ENCODE measurements around the gene RBBP6.
A peak's percentile ranks its signal among the peaks of the same experiment; 100 is the strongest.

The RBBP6 gene

DNA sequence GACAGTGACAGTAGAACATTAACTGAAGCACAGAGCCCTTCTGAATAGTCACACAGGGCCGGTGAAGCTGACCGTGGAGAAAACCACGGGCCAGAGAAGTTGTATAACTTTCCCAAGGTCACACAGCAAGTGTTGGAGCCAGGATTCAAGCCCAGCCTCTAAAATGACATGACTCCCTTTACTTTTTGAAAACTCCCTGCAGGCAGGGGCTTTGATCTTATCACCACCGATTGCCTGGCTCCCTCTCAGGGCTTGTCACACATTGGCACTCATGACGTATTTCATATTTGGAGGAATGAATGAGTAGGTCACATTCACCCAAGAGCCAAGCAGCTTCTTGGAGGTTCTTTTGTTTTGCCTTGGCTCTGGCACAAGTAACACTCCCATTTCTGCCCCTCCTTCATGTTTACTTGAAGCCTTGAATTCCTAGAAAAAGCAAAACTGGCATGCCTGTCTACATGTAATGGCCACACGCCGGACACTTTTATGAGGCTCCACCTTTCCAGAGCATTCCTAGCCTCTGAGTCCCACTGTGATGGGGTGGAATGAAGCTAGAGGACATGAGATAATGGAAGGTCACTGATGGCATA is 13.3 kb upstream of the RBBP6 start:
- no peak for DNase-seq

DNA sequence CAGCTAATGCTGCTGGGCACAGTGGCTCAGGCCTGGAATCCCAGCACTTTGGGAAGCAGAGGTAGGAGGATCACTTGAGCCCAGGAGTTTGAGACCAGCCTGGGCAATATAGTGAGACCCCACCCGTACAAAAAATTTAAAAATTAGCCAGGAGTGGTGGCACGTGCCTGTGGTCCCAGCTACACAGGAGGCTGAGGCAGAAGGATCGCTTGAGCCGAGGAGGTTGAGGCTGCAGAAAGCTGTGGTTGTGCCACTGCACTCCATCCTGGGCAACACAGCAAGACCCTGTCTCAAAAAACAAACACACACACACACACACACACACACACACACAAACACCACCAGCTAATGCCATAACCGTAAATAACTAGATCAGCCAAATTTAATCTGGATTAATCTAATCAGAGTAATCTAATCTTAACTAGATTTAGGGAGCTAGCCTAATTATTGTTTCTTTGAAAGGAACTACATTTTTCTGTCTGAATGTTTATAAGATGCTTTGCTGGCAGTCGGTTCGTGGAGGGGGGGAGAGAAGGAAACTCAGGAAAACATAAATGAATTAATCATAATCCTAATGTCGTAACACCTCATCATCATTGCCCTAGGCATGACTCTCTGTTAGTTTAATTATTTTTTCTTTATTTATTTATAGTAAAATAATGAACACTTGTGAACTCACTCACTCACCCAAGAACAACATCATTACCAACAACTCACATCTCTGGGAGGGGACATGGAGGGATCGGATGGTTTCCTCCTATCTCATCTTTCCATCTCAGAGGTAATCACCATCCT is 12.5 kb upstream of the RBBP6 start:
- no peak for DNase-seq

DNA sequence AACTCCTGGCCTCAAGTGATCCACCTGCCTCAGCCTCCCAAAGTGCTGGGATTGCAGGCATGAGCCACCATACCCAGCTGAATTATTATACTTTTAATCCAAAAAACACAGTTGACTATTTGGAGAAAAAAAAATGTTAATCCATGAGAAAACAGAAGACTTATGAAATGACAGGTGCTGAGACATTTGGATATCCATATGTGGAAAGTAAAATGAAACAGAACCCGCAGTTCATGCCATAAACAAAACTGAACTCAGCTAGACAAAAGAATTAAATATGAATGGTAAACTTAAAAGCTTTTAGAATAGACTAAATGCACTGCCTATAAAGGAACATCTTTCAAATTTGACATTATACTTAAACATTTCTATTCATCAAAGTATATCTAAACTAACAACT is 8.2 kb upstream of the RBBP6 start:
- DNase-seq, result no peak

DNA sequence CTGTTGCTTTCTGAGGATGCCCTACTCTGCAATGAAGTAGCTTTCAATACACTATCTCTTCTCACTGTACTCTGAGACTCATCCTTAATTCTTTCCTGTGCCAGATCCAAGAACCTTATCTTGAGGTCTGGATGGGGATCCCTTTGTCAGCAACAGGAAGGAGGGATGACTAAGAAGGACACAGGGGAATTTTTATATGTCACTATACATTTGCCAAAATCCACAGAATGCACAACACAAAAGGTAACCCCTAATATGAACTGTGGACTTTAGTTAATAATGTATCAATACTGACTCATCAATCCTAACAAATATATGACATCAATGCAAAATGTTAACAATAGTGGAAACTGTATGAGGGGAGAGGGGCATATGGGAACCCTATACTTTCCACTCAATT is 4.7 kb upstream of the RBBP6 start:
- no peak for DNase-seq

DNA sequence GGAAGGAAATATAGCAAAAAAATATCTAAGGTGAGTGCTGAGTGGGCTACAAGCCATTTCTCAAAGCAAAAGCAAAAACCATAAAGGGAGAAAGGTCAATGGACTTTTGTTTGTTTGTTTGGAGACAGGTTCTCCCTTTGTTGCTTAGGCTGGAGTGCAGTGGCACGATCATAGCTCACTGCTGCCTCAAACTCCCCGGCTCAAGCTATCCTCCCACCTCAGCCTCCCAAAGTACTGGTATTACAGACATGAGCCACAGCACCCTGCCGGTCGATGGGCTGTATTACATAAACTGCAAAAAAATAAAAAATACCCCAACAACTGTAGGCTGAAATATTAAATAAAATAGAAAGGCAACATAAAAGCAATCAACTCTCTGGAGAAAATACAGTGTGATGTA is 3.5 kb upstream of the RBBP6 start:
- DNase-seq, result no peak

DNA sequence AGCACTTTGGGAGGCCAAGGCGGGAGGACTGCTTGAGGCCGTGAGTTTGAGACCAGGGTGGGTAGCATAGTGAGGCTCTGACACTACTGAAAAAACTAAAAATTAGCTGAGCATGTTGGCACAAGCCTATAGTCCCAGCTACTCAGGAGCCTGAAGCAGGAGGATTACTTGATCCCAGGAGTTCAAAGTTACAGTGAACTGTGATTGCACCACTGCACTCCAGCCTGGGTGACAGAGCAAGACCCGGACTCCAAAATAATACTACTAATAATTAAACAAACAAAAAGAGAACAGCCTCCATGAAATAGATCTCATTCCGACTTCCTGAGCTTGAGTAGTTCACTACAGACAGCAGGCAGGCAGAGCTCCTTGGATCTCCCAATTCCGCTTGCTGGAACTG is 2.7 kb upstream of the RBBP6 start:
- DNase-seq, result no peak

DNA sequence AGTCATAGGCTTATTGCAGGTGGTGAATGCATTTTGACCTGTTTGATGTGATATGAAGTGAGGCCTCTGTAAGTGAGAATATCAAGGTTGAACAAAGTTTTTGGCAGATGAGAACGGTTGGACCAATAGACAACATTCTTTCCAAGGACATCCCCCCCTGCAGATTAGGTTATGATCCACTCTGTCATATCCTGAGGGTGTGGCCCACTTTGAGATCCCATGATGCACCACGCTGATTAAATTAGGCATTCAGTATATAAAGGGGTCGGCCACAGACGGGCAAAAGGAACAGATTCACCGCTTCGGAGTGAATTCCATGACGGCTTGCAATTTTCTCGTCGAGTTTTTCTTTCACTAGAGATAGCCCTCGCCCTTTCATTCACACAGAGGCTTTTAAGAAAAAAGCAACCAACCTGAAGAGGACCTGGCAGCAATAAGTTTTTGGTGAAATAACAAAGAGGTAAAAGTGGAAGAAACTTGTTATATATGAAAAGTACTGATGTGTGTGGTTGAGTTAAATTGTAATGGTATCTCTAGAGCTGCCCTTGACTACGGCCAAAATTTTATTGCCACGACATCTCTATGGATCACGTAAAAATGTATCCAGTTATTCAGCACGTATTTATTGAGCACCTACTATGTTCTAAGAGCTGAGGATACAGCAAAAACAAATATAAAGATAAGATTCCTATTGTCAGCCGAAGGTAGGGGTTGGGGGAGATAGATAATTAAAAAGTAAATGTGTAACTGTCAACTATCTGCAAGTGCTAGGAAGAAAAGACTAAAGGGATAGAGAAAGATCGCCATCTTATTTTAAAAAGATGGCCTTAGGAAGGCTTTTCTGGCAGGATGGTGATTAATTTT is 1.7 kb upstream of the RBBP6 start:
- no peak for DNase-seq

DNA sequence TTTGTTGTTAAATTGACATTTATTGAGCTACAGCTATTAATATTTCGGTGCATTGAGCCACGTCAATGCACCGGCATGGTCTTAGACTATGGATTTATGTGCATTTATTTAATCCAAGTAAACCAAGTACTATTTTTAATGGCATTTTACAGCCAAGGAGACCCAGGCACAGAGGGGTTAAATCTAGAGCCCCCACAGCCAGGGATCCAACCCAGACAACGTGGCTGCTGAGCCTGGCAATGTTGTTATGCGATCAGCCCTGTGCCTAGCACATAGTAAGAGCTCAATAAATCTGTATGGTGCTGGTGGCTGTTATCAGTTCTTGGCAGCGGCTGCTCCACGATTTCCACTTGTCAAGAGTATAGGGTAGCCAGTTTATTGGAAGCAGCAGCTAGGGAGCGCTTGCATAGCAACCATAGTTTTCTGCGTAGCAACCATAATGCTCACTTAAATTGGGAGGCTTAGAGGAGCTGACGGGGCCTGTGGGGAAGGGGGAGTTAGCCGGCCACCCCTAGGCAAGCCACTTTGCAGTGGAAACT is 541 bp upstream of the RBBP6 start:
- no peak for DNase-seq

DNA sequence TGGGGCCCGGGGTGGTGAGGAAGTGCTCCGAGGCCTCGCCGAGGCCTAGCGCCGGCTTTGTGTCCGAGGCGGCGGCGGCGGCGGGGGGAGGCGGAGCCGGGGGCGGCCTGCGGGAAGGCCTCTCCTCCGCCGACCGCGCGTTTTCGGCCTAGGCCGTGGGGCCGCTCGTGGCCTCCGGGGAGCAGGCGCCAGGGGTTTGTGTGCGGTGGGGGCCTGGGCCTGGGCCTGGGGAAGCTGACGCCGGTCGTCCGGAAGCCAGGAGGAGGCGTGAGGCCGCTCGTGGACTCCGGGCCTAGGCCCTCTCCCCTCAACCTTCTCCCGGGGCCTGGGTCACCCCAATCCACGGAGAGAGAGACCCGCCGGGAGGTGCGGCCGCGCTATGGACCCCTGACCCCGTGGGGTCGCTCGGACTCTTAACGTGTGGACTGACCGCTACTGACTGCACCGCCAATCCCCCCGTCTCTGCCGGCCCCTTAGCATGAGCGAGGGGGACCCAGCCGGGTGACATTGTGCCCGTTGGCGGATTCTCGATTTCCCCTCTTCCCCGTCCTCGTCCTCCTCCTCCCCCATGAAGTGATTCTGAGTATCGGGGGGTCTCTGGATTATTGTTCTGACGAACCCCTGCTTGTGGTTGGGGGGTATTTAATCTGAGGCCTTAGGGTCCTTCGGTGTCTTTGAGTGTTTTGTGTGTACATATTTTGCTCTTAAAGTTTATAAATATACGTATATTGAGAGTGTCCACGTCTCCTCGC is 660 bp downstream of the RBBP6 start:
- peak; percentile 60 for DNase-seq

DNA sequence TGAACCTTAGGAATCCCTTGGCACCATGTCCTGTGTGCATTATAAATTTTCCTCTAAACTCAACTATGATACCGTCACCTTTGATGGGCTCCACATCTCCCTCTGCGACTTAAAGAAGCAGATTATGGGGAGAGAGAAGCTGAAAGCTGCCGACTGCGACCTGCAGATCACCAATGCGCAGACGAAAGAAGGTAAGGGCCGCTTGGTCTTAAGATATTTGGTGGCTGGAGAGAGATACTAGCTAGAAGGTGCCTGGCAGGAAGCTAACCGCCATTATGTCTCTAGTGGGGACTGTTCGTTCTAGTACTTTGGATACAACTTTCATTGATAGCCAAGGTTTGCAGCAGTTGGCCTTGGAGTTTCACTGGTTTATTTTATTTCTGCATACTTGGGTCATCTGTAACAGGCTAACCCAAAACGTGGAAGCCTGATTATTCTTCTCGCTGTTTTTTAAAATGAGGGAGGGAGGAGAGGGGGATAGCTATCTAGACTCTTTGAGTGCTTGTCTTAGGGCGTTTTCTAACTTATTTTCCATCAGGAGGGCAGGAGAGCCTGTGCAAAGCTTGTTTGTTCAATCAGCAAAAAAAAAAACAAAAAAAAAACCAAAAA is 1.3 kb downstream of the RBBP6 start:
- peak; percentile 15 for DNase-seq

DNA sequence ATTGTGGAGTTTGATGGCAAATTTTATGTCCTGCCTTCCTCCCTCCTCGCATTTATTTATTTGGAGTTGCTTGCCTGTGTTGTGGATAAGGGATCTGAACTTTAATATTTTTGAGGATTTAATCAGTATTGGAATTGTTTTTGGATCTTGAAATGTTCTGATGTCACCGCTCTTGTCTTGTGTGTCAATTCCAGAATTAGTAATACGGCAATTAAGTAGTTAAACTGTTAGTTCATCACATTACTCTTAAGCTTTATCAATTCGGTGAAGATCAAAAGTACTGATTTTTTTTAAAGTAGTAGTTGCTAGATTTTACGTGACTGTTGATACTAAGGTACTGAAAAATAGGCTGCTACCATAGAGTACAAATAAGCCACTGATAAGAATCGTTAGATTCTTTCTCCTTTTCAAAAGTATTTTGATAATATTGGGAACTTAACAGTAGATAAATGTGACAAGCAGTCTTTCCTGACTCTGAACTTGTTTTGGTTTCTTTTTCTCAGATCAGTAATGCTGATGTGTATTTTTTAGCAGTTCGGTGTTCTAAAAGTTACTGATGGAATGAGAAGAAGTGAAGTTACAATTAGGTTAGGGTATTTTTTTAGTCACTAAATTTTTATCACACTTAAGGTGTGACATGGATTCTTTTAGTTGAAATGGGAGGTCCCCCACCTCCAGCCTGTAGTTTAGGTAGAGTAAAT is 2.0 kb downstream of the RBBP6 start:
- no peak for DNase-seq

DNA sequence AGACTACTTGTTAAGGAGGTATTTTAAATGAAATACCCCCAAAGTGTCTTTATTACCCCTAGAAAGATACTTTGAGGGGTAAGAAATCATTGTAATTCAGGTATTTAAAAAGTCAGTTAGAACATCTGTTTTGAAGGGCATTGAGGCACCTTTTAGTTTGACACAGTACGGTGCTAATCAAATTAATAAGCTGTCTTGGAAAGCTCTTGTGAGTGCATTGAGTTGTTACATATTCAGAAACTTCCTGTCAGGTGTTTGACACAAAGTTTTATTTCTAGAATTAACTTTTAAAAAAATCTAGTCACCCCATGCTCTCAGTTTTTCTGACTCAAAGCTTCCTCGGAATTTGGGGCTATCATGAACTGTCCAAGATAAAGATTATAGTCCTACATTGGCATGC is 4.6 kb downstream of the RBBP6 start:
- DNase-seq, result no peak

DNA sequence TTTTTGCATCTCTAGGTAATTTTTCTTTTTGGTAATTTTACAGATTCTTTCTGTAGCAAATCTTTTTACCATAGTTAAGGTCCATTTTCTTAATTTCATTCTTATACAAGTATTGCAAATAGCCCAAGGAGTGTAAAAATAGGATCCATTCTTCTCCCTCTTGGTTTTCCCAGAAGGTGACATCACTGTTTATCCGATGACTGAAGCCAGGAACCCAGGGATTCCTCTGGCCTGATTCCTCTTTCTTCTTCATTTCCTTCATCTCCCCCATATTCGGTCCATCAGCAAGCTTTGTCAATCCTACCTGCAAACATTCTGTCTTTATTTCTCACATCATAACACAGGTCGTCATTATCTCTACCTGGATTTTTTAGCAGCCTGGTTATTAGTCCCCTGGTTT is 5.3 kb downstream of the RBBP6 start:
- DNase-seq, result no peak

DNA sequence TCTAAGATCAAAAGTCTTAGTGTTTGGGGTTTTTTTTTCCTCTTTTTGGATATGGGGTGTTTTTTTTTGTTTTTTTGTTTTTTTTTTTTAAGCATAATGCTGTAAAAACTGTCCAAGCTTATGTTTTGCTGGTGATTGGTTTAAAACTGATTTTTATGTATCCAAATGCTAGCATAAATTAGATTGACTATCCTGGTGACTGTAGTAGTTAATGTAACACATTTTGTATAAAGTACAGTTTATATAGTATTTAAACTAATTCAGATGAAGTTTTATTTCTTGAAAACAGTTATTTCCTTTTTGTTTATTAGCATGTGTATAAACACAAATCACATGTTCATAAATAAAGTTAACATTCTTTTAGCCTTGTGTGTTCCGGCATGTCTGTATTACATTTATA is 10.9 kb downstream of the RBBP6 start:
- no peak for DNase-seq

DNA sequence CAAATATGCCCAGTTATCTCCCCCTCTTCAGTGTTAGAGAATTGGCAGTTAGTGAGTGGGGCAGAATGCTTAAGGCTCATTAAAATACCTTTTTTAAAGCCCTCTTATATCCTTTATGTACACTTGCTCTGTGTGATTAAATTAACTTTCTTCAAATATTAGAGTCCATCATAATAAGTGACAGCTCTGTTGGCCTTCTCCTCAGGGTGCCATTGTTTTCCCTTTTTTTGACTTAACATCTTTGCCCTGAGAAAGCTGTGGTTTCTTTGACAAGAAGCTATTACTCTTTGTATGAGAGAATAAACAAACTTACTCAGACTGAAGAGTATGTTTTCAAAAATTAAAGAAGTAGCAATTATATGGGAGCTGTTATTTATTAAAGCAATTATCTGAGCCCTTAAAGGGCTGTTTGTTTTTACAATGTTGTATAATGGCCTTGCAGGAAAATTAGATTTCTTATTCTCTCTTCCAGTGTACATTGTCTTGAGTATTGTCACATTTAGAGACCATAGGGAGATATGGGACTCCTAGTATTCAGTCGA is 13.4 kb downstream of the RBBP6 start:
- no peak for DNase-seq

DNA sequence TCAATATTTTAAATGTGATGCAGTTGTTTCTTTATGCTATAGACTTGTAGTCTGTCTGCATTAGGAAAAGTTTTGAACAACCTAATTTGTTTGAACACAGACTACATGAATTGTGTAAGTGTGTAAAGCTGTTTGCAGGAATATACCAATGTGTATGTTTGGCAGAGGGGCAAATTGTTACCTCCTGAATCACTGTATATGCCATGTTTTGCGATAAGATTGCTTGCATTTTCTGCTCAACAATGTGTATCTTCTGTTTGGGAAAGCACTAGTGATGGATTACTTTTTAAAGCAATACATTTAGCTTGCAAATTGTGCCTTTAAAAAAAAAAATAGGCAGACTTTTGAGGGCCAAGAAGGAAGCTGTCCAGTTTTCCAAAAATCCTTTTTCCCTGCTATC is 14.6 kb downstream of the RBBP6 start:
- DNase-seq, result no peak

DNA sequence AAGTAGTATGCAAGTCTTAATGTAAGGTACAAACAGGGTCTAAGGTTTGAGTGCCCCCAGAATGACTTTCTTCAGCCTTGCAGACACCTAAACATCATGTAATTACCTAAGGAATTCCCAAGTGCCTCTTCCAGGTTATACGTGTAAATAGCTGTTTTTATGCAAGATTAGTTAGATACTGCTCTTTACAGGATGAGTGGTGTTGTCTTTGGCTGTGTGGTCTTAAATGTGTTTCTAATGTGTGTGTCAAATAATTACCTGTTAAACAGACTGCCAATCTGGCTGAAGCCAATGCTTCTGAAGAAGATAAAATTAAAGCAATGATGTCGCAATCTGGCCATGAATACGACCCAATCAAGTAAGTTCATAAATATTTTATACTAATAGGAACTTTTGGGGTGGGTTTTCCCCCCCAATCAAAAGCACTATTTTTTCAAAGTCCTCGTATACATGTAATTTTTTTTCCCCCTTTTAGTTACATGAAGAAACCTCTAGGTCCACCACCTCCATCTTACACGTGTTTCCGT is 16.0 kb downstream of the RBBP6 start:
- no peak for DNase-seq

DNA sequence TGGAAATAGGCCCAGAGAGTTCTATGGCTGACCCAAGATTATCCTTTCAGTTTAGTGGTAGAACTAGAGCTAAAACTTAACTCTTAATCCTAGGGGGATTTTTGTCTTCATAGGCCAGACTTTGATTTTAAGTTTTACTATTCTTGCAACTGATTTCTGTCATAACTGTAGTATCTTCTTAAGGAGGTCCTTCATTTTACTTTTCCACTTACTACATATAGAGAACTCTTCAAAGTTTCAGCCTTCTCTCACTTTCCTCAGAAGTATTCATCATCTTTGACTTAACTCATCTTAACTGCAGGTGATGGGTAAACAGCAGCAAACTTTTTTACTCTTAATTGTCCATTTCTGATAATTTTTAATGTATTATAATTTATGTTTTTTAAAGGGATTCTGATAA is 23.4 kb downstream of the RBBP6 start:
- DNase-seq, result no peak

DNA sequence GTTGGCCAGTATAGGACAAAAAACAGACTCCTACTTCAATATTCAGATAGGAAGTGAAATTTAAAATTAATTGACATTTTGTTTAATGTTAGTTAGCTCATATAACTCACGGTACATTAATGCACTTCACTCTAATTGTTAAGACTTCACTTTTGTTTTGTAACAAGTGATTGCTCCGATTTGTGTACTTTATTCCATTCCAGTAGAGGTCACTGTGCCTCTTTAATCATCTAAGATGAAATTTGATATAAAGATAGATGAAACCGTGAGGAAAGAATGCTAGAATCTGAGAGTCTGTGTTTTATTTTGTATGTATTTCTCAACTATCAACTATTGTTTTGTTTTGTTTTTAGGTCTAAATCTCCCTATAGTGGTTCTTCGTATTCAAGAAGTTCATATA is 29.0 kb downstream of the RBBP6 start:
- DNase-seq, result no peak

DNA sequence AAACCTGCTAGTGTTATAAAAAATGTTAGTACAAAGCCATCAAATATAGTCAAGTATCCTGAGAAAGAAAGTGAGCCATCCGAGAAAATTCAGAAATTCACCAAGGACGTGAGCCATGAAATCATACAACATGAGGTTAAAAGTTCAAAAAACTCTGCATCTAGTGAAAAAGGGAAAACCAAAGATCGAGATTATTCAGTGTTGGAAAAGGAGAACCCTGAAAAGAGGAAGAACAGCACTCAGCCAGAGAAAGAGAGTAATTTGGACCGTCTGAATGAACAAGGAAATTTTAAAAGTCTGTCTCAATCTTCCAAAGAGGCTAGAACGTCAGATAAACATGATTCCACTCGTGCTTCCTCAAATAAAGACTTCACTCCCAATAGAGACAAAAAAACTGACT is 31.7 kb downstream of the RBBP6 start:
- no peak for DNase-seq

DNA sequence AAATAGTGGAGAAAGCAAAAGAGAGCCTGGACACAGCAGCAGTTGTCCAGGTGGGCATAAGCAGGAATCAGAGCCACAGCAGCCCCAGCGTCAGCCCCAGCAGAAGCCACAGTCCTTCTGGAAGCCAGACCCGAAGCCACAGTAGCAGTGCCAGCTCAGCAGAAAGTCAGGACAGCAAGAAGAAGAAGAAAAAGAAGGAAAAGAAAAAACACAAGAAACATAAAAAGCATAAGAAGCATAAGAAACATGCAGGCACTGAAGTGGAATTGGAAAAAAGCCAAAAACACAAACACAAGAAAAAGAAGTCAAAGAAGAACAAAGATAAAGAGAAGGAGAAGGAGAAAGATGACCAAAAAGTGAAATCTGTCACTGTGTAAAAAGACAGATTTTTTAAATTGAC is 32.7 kb downstream of the RBBP6 start:
- DNase-seq, result no peak

Data from CD4-positive, alpha-beta T cell treated with Interleukin-6 for 4 hours (primary cell).